ENCODE results near the gene HDAC7.

DNA sequence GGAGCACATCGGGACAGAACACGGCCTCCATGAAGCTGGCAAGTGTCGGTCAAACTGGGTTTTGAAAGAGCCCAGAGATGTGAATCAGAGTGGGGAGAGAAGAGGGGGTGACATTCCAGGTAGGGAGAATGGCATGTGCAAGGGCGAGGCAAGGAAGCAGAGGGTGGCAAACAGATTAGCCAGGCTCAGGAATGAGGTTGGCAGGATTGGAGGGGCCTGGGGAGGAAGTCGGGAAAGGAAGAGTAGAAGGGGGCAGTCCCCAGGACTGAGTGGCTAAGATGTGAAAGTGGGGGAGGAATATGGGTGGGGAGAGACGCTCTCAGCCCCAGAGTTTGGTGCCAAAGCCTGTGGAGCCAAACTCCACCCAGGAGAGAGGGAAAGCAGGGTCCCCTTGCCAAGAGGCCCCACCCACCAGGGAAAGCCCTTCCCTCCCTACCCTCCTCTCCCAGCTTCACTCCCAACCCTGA lies 5.5 kb upstream of the HDAC7 start:
- TF ChIP-seq POLR2A (IDR thresholded peaks at IDR 0.05; ENCODE audit: low read depth, low read length) (no peak), POLR2AphosphoS5 (IDR thresholded peaks at IDR 0.05; ENCODE audit: low read depth, low read length) (no peak), TAF1 (IDR thresholded peaks at IDR 0.05; ENCODE audit: low read depth, low read length) (no peak), SPI1 (IDR thresholded peaks at IDR 0.05; ENCODE audit: low read depth, low read length) (no peak)
